GM13977 (cell line): ENCODE results near the gene NR3C1.

ENCODE experiments used
- DNase-seq: peaks from one replicate; pipeline ENCODE4 v3.0.0; 2012; ENCODE audit warnings: low spot score
- CTCF ChIP-seq: IDR thresholded peaks from 2 replicates; pipeline ENCODE4 v1.5.1; 2012; ENCODE audit warnings: mild to moderate bottlenecking, control low read depth; ENCODE audit not compliant: insufficient read depth; ENCODE audit errors: extremely low read depth, missing control alignments
- in situ Hi-C: fragments of 300-500 bp; cut with MboI; formaldehyde crosslinking; loops from one replicate; pipeline ENCODE4 v1.12.0; 2022; ENCODE audit warnings: low sequenced_read_pairs, low pct_unique_long_range_greater_than_20kb, mixed read lengths, inconsistent platforms; ENCODE audit not compliant: unreplicated experiment

Gene NR3C1

GRCh38 chr5:143342607-143343006 is 60.9 kb downstream of the NR3C1 start:
- TF ChIP-seq CTCF = no peak
- in situ Hi-C loops = no loop called here
- no peak for DNase-seq

GRCh38 chr5:143341807-143342570 is 61.5 kb downstream of the NR3C1 start:
- in situ Hi-C loops = no loop called here
- no peak for TF ChIP-seq CTCF
- no peak for DNase-seq

- in situ Hi-C loops = no loop called here
- DNase-seq = no peak
- no peak for TF ChIP-seq CTCF
Observed at GRCh38 chr5:143340891-143341685, 62.4 kb downstream of the NR3C1 start.

- TF ChIP-seq CTCF = no peak
- in situ Hi-C loops = no loop called here
- DNase-seq = no peak
Observed at GRCh38 chr5:143338658-143339366, 64.7 kb downstream of the NR3C1 start.

GRCh38 chr5:143337946-143338345 is 65.5 kb downstream of the NR3C1 start:
- in situ Hi-C loops = no loop called here
- DNase-seq = no peak
- TF ChIP-seq CTCF = no peak

GRCh38 chr5:143336485-143336884 is 67.0 kb downstream of the NR3C1 start:
- DNase-seq = no peak
- no peak for TF ChIP-seq CTCF
- in situ Hi-C loops = no loop called here
